B cell (primary cell): ENCODE results near the gene RHOA. TPM values are rescaled to one million over a fixed set of nuclear protein-coding genes. Genes with fewer than 3 reads are reported as not detected.

Experiments used
- ATAC-seq: fragments of 200-7000 bp; cut with Tn5 transposase; one replicate; pipeline ENCODE4 v1.10.0; 2021; ENCODE audit warnings: low read depth, mild to moderate bottlenecking, moderate number of reproducible peaks, moderate library complexity
- CTCF ChIA-PET: fragments of 350-600 bp; sonication (Branson Sonifier 250); formaldehyde crosslinking; loops from one replicate; lab custom pipeline; 2021; ENCODE audit warnings: antibody characterized with exemption, inconsistent platforms; lab: Charles Lee
- POLR2A ChIA-PET: fragments of 350-600 bp; sonication (Branson Sonifier 250); formaldehyde crosslinking; loops from one replicate; lab custom pipeline; 2021; ENCODE audit warnings: antibody characterized with exemption; lab: Charles Lee
- DNase-seq: peaks from one replicate; pipeline ENCODE4 v3.0.0; 2013
- H2AFZ ChIP-seq: 2 replicates; pipeline ENCODE4 v1.6.1; 2012; ENCODE audit warnings: mild to moderate bottlenecking, low read depth, low read length; ENCODE audit not compliant: insufficient read depth, poor library complexity, severe bottlenecking
- H3K27ac ChIP-seq, 2 donors: 1 replicate in 1 of 2; 2 replicates in 1 of 2; pipeline ENCODE4 v1.5.1; 2012 to 2013; ENCODE audit warnings: low read length in 2 of 2, mild to moderate bottlenecking in 2 of 2, moderate library complexity in 1 of 2
- H3K27me3 ChIP-seq, 4 experiments: fragments of 200-600 bp in 1 of 4; sonication (generic) in 1 of 4; replicated peaks in 1 of 4; 1 replicate in 2 of 4; 2 replicates in 2 of 4; pipeline versions ENCODE4 v1.6.1 to v1.7.0; 2013 to 2016; ENCODE audit warnings: low read length in 3 of 4, mild to moderate bottlenecking in 2 of 4, mixed read lengths in 1 of 4, moderate library complexity in 1 of 4; ENCODE audit not compliant: insufficient read depth in 4 of 4, control insufficient read depth in 3 of 4; ENCODE audit errors: control extremely low read depth in 1 of 4
- H3K36me3 ChIP-seq, 2 experiments: replicated peaks in 1 of 2; 1 replicate in 1 of 2; 2 replicates in 1 of 2; pipeline versions ENCODE4 v1.6.1 to v1.7.1; 2013; ENCODE audit warnings: low read length in 1 of 2; ENCODE audit not compliant: insufficient read depth in 2 of 2, control insufficient read depth in 1 of 2; ENCODE audit errors: control extremely low read depth in 1 of 2, extremely low read depth in 1 of 2
- H3K4me1 ChIP-seq, 2 donors: fragments of 200-600 bp in 1 of 2; sonication (generic) in 1 of 2; 1 replicate in 1 of 2; 2 replicates in 1 of 2; pipeline versions ENCODE4 v1.5.1 to v1.6.1; 2013 to 2017; ENCODE audit warnings: low read length in 2 of 2; ENCODE audit not compliant: control insufficient read depth in 2 of 2, insufficient read depth in 2 of 2
- H3K4me2 ChIP-seq: replicated peaks from 2 replicates; pipeline ENCODE3; 2012; ENCODE audit warnings: mild to moderate bottlenecking, low read depth, low read length; ENCODE audit not compliant: poor library complexity, severe bottlenecking
- H3K4me3 ChIP-seq, 5 experiments: fragments of 200-600 bp in 1 of 5; sonication (generic) in 1 of 5; 1 replicate in 3 of 5; 2 replicates in 2 of 5; pipeline versions ENCODE4 v1.5.1 to v1.7.0; 2011 to 2016; ENCODE audit warnings: low read length in 4 of 5, mild to moderate bottlenecking in 4 of 5, low read depth in 2 of 5, control low read depth in 1 of 5, moderate library complexity in 1 of 5; ENCODE audit not compliant: insufficient read depth in 1 of 5; ENCODE audit errors: control extremely low read depth in 1 of 5, extremely low read depth in 1 of 5
- H3K79me2 ChIP-seq: fragments of 200-600 bp; sonication (generic); one replicate; pipeline ENCODE4 v1.6.0; 2016; ENCODE audit warnings: low read length; ENCODE audit not compliant: control insufficient read depth, insufficient read depth
- H3K9ac ChIP-seq: fragments of 200-600 bp; sonication (generic); 2 replicates; pipeline ENCODE4 v1.6.1; 2017; ENCODE audit warnings: mild to moderate bottlenecking, low read length, moderate library complexity
- H3K9me3 ChIP-seq, 3 donors: one replicate each; pipeline versions ENCODE4 v1.6.1 to v1.7.1; 2013; ENCODE audit warnings: low read length in 2 of 3; ENCODE audit not compliant: control insufficient read depth in 2 of 3, insufficient read depth in 1 of 3; ENCODE audit errors: control extremely low read depth in 1 of 3
- H4K20me1 ChIP-seq: 2 replicates; pipeline ENCODE4 v1.6.0; 2012; ENCODE audit warnings: mild to moderate bottlenecking, low read length; ENCODE audit not compliant: insufficient read depth, control insufficient read depth, poor library complexity, severe bottlenecking
- H3K27ac Mint-ChIP-seq: one replicate; pipeline ENCODE4 v1.8.0; 2021; ENCODE audit warnings: mixed read lengths
- H3K27me3 Mint-ChIP-seq: one replicate; pipeline ENCODE4 v1.8.0; 2021; ENCODE audit warnings: mixed read lengths
- H3K4me1 Mint-ChIP-seq: one replicate; pipeline ENCODE4 v1.8.0; 2021; ENCODE audit warnings: mixed read lengths
- H3K4me3 Mint-ChIP-seq: one replicate; pipeline ENCODE4 v1.8.0; 2021; ENCODE audit warnings: mixed read lengths
- H3K9me3 Mint-ChIP-seq: one replicate; pipeline ENCODE4 v1.8.0; 2022; ENCODE audit warnings: mixed read lengths; ENCODE audit not compliant: insufficient read depth
- EZH2 ChIP-seq: IDR thresholded peaks from 2 replicates; pipeline ENCODE4 v1.6.1; 2012; ENCODE audit warnings: borderline replicate concordance, low read depth, mild to moderate bottlenecking, moderate library complexity, low read length; ENCODE audit not compliant: insufficient read depth, poor library complexity, severe bottlenecking
- WGBS: methylation state at CpG from one replicate; pipeline ENCODE4 v1.1.5; 2013; ENCODE audit warnings: missing lambda C conversion rate; ENCODE audit not compliant: insufficient coverage; 5-methylcytosine and 5-hydroxymethylcytosine counted together
- intact Hi-C: fragments of 100-400 bp; cut with micrococcal nuclease; formaldehyde crosslinking; loops from one replicate; pipeline ENCODE4 v1.10.0; 2022
- polyA plus RNA-seq: library from polyadenylated mRNA; depleted of rRNA; stranded (reverse); fragments of >200 nt; gene quantifications from 2 replicates; pipeline ENCODE4 v1.2.3, GENCODE V29; 2012
- total RNA-seq, 2 donors: library from RNA; stranded (reverse); fragments of 120-200 nt in 1 of 2; gene quantifications; 1 replicate in 1 of 2; 2 replicates in 1 of 2; pipeline versions ENCODE4 v1.2.3 to v1.2.4, GENCODE V29; 2013 to 2022
- TF ChIP-seq, protein P1 (sequence below): fragments of 200-600 bp; IDR thresholded peaks from one replicate; pipeline ENCODE4 v1.8.0; 2022; ENCODE audit warnings: antibody characterized with exemption, mild to moderate bottlenecking

RHOA gene
- total and polyA plus RNA-seq, 2 donors (not counting 1 experiment from before 2014, with no cell fraction given) = 244 to 298 TPM

- Histone ChIP-seq H3K36me3 (peaks cover 0 to 17% of the 10 kb centered on the region in 2 experiments), H3K4me1 (peaks cover 72 to 83% of the 10 kb centered on the region in 2 donors), H3K27ac (peak overlapping the region; percentile 90 to 97), H3K9ac (peak overlapping the region; percentile 95), H2AFZ (peak overlapping the region; percentile 68), H4K20me1 (peaks cover 38% of the 10 kb centered on the region), H3K79me2 (peaks cover 65% of the 10 kb centered on the region), H3K9me3 (no peaks in the 10 kb centered on the region), H3K4me3 (peak overlapping the region; percentile 74 to 95 (median 79)), H3K4me2 (peak overlapping the region; percentile 87), H3K27me3 (no peaks in the 10 kb centered on the region)
- CTCF ChIA-PET = interaction anchor here (0.6 to 3.9 kb wide), 6 partner anchors 11 to 241 kb away, joined by 3 to 23 read pairs (median 4); partner anchors contain the start of genes KLHDC8B and USP4
- TF ChIP-seq, protein P1, sequence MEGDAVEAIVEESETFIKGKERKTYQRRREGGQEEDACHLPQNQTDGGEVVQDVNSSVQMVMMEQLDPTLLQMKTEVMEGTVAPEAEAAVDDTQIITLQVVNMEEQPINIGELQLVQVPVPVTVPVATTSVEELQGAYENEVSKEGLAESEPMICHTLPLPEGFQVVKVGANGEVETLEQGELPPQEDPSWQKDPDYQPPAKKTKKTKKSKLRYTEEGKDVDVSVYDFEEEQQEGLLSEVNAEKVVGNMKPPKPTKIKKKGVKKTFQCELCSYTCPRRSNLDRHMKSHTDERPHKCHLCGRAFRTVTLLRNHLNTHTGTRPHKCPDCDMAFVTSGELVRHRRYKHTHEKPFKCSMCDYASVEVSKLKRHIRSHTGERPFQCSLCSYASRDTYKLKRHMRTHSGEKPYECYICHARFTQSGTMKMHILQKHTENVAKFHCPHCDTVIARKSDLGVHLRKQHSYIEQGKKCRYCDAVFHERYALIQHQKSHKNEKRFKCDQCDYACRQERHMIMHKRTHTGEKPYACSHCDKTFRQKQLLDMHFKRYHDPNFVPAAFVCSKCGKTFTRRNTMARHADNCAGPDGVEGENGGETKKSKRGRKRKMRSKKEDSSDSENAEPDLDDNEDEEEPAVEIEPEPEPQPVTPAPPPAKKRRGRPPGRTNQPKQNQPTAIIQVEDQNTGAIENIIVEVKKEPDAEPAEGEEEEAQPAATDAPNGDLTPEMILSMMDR = no peak
- no peak for TF ChIP-seq EZH2
- DNase-seq (no peak), ATAC-seq (no peak)
- H3K9me3 Mint-ChIP-seq = no peaks in the 10 kb centered on the region
- peak overlapping the region; percentile 85 for H3K4me3 Mint-ChIP-seq
- peaks cover 76% of the 10 kb centered on the region for H3K4me1 Mint-ChIP-seq
- 33% methylated on average over 16 of the region's 16 CpGs for WGBS
- H3K27me3 Mint-ChIP-seq = no peaks in the 10 kb centered on the region
- H3K27ac Mint-ChIP-seq = peak overlapping the region; percentile 96
- POLR2A ChIA-PET = interaction anchor here (0.6 to 3.0 kb wide), 7 partner anchors 15 to 75 kb away, joined by 3 to 45 read pairs (median 8); partner anchors contain the start of genes DAG1, GPX1, NICN1 and USP4
- intact Hi-C loops = loop anchor here (1.0 to 5.0 kb wide), 6 partner anchors 17 to 318 kb away; partner anchors contain the start of genes APEH, DAG1, NICN1 and QRICH1
Measured at GRCh38 chr3:49412632-49413337, 1.0 kb upstream of the RHOA start.
